Loucy (cell line): Measurements from ENCODE around the gene ID1.

ENCODE experiments used
- EZH2phosphoT487 ChIP-seq: fragments of 200-600 bp; IDR thresholded peaks from 2 replicates; pipeline ENCODE4 v1.6.1; 2018; ENCODE audit warnings: antibody characterized with exemption, mild to moderate bottlenecking, moderate library complexity, borderline replicate concordance
- TF ChIP-seq, protein P1 (sequence below): fragments of 200-600 bp; sonication (generic); conservative IDR thresholded peaks from 2 replicates; pipeline ENCODE4 v1.5.1; 2014; ENCODE audit warnings: mild to moderate bottlenecking, antibody characterized with exemption, low read length

DNA sequence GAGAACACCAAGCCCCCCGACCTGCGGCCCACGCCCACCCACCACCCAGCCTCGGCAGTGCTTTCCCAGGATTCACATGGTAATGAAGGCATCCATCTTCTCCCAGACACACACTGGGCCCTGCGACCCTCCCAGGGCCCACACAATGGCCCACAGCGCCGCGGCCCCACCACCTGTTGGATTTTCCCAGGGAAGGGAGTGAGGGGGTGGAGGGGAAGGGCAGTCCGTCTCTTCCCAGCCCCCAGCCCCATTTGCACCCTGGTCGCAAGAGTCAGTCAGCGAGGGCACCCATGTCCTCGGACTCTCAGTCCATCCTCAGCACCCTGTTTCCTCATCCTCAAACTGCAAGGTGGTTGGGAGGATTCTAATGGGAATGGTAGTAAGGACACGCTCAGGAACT, 23.7 kb upstream of the ID1 start:
- no peak for TF ChIP-seq EZH2phosphoT487
- TF ChIP-seq, protein P1, sequence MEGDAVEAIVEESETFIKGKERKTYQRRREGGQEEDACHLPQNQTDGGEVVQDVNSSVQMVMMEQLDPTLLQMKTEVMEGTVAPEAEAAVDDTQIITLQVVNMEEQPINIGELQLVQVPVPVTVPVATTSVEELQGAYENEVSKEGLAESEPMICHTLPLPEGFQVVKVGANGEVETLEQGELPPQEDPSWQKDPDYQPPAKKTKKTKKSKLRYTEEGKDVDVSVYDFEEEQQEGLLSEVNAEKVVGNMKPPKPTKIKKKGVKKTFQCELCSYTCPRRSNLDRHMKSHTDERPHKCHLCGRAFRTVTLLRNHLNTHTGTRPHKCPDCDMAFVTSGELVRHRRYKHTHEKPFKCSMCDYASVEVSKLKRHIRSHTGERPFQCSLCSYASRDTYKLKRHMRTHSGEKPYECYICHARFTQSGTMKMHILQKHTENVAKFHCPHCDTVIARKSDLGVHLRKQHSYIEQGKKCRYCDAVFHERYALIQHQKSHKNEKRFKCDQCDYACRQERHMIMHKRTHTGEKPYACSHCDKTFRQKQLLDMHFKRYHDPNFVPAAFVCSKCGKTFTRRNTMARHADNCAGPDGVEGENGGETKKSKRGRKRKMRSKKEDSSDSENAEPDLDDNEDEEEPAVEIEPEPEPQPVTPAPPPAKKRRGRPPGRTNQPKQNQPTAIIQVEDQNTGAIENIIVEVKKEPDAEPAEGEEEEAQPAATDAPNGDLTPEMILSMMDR = no peak
